HepG2 (cell line): ENCODE measurements around the gene ZBTB48. TPM values are rescaled to one million over a fixed set of nuclear protein-coding genes. Genes with fewer than 3 reads are reported as not detected.

Source experiments
- BCL3 ChIP-seq: sonication (generic); formaldehyde crosslinking; IDR thresholded peaks from 2 replicates; pipeline ENCODE4 v1.5.1; 2020; ENCODE audit warnings: mild to moderate bottlenecking, missing genetic modification reagents, moderate library complexity
- ELF3 ChIP-seq: IDR thresholded peaks from 2 replicates; pipeline ENCODE4 v1.6.1; 2016; ENCODE audit warnings: missing genetic modification reagents, missing compliant biosample characterization
- FOXJ3 ChIP-seq: sonication (generic); formaldehyde crosslinking; IDR thresholded peaks from 2 replicates; pipeline ENCODE4 v1.4.0; 2020; ENCODE audit warnings: missing genetic modification reagents, mild to moderate bottlenecking, borderline replicate concordance
- HBP1 ChIP-seq: IDR thresholded peaks from 2 replicates; pipeline ENCODE4 v1.6.1; 2016; ENCODE audit warnings: low read depth, control low read depth
- JUN ChIP-seq: sonication (generic); formaldehyde crosslinking; IDR thresholded peaks from 2 replicates; pipeline ENCODE4 v1.4.0; 2020; ENCODE audit warnings: mild to moderate bottlenecking, missing genetic modification reagents
- MED1 ChIP-seq: sonication (generic); formaldehyde crosslinking; IDR thresholded peaks from 2 replicates; pipeline ENCODE4 v1.4.0; 2020; ENCODE audit warnings: missing genetic modification reagents
- MIXL1 ChIP-seq: IDR thresholded peaks from 2 replicates; pipeline ENCODE4 v1.6.1; 2016
- MTA3 ChIP-seq: sonication (generic); formaldehyde crosslinking; IDR thresholded peaks from 2 replicates; pipeline ENCODE4 v1.4.0; 2020; ENCODE audit warnings: missing genetic modification reagents
- MXD3 ChIP-seq: IDR thresholded peaks from 2 replicates; pipeline ENCODE4 v1.6.1; 2016; ENCODE audit warnings: mild to moderate bottlenecking, missing biosample characterization, missing genetic modification reagents
- PATZ1 ChIP-seq: sonication (generic); formaldehyde crosslinking; IDR thresholded peaks from 2 replicates; pipeline ENCODE4 v1.4.0; 2020; ENCODE audit warnings: missing genetic modification reagents
- SMYD3 ChIP-seq: sonication (generic); formaldehyde crosslinking; IDR thresholded peaks from 2 replicates; pipeline ENCODE4 v1.8.1; 2023; ENCODE audit warnings: mild to moderate bottlenecking, missing genetic modification reagents
- SRSF1 ChIP-seq: fragments of 200-400 bp; formaldehyde crosslinking; optimal IDR thresholded peaks from 2 replicates; pipeline ENCODE3; 2017; ENCODE audit warnings: mild to moderate bottlenecking, low read depth, low read length, moderate library complexity
- TBX2 ChIP-seq: sonication (generic); formaldehyde crosslinking; IDR thresholded peaks from 2 replicates; pipeline ENCODE4 v1.5.0; 2020; ENCODE audit warnings: missing genetic modification reagents, mild to moderate bottlenecking, borderline replicate concordance
- ZEB1 ChIP-seq: IDR thresholded peaks from 2 replicates; pipeline ENCODE4 v1.6.1; 2012; ENCODE audit warnings: mild to moderate bottlenecking, low read depth, inconsistent platforms; ENCODE audit not compliant: insufficient replicate concordance
- ZFP90 ChIP-seq: sonication (generic); formaldehyde crosslinking; IDR thresholded peaks from 2 replicates; pipeline ENCODE4 v1.8.0; 2022; ENCODE audit warnings: missing genetic modification reagents, mild to moderate bottlenecking, inconsistent platforms, borderline replicate concordance
- ZNF225 ChIP-seq: sonication (generic); formaldehyde crosslinking; IDR thresholded peaks from 2 replicates; pipeline ENCODE4 v1.4.0; 2020; ENCODE audit warnings: mild to moderate bottlenecking, missing genetic modification reagents
- ZNF430 ChIP-seq: sonication (generic); formaldehyde crosslinking; IDR thresholded peaks from 2 replicates; pipeline ENCODE4 v1.9.0; 2021; ENCODE audit warnings: mild to moderate bottlenecking, missing genetic modification reagents
- ZNF557 ChIP-seq: sonication (generic); formaldehyde crosslinking; IDR thresholded peaks from 2 replicates; pipeline ENCODE4 v1.4.0; 2020; ENCODE audit warnings: missing genetic modification reagents
- ZNF580 ChIP-seq: IDR thresholded peaks from 2 replicates; pipeline ENCODE4 v1.6.1; 2016; ENCODE audit warnings: low read depth, borderline replicate concordance
- ZNF691 ChIP-seq: sonication (generic); formaldehyde crosslinking; IDR thresholded peaks from 2 replicates; pipeline ENCODE4 v1.4.0; 2020; ENCODE audit warnings: missing genetic modification reagents, low read depth, mild to moderate bottlenecking, borderline replicate concordance
- polyA plus RNA-seq, 8 experiments: library from polyadenylated mRNA; depleted of rRNA in 3 of 8; stranded (reverse) in 7 of 8; unstranded in 1 of 8; fragments of >200 nt; fragmentation: Illumina TruSeq in 4 of 8; extraction: Trizol in 4 of 8; gene quantifications; 2 replicates each; pipeline versions ENCODE4 v1.2.1 to v1.2.3, GENCODE V29; 2011 to 2016; ENCODE audit warnings: low read depth in 4 of 8, missing spikeins in 1 of 8, mixed read lengths in 1 of 8; ENCODE audit not compliant: insufficient read depth in 1 of 8
- total RNA-seq, 5 experiments: library from RNA; depleted of rRNA; stranded (reverse); fragments of >200 nt; fragmentation: Illumina TruSeq; extraction: Trizol; gene quantifications; 2 replicates each; pipeline ENCODE4 v1.2.3, GENCODE V29; 2016; ENCODE audit warnings: low read depth in 1 of 5

ZBTB48 gene
- total and polyA plus RNA-seq, 2 of the 13 experiments (the other 11 are each of a cell fraction or from before 2014, with no cell fraction given): 13.0 to 17.1 TPM

GRCh38 chr1:6554031-6554906 is 25.5 kb upstream of the ZBTB48 start, which contains the start of gene NOL9 (continued):
- 0 out of 2 replicates have a peak, but pooled peaks have one; percentile 31 for TF ChIP-seq ZNF691 (CRISPR knock-in tag)
- TF ChIP-seq ZNF225 (CRISPR knock-in tag): no peak
- 0 out of 2 replicates have a peak, but pooled peaks have one; percentile 21 for TF ChIP-seq JUN (CRISPR knock-in tag)
- peak; percentile 85; the same call in 1 of the 2 replicates for TF ChIP-seq ZNF580 (CRISPR knock-in tag)
- no peak; the same call in 1 of the 2 replicates for TF ChIP-seq ZNF430 (CRISPR knock-in tag)
- TF ChIP-seq MIXL1 (CRISPR knock-in tag): peak; percentile 55; the same call in 1 of the 2 replicates
- peak; percentile 53; the same call in 1 of the 2 replicates for TF ChIP-seq MXD3
- TF ChIP-seq ZEB1: no peak
- TF ChIP-seq MTA3 (CRISPR knock-in tag): no peak
- peak; percentile 91 for TF ChIP-seq BCL3 (CRISPR knock-in tag)
- peak; percentile 75; the same call in 1 of the 2 replicates for TF ChIP-seq PATZ1
- peak; percentile 54 for TF ChIP-seq HBP1 (CRISPR knock-in tag)
- no peak for TF ChIP-seq SMYD3 (CRISPR knock-in tag)
- TF ChIP-seq ZNF557 (CRISPR knock-in tag): peak; percentile 31; the same call in 1 of the 2 replicates
- TF ChIP-seq ZFP90 (CRISPR knock-in tag): peak; percentile 77
- peak; percentile 68; the same call in 1 of the 2 replicates for TF ChIP-seq ELF3
- peak; percentile 58 for TF ChIP-seq TBX2 (CRISPR knock-in tag)
- peak; percentile 47; the same call in 1 of the 2 replicates for TF ChIP-seq FOXJ3 (CRISPR knock-in tag)
- peak; percentile 82 for TF ChIP-seq MED1
- peak; percentile 35 for TF ChIP-seq SRSF1
